CD8-positive, alpha-beta memory T cell (primary cell): ENCODE data around the gene DOCK9. TPM values are rescaled to one million over a fixed set of nuclear protein-coding genes. Genes with fewer than 3 reads are reported as not detected.
A peak's percentile ranks its signal among the peaks of the same experiment; 100 is the strongest.

Experiments used
- CTCF ChIA-PET: fragments of 350-600 bp; sonication (Branson Sonifier 250); formaldehyde crosslinking; loops from one replicate; lab custom pipeline; 2021; ENCODE audit warnings: antibody characterized with exemption; lab: Charles Lee
- POLR2A ChIA-PET: fragments of 350-600 bp; sonication (Branson Sonifier 250); formaldehyde crosslinking; loops from one replicate; lab custom pipeline; 2021; ENCODE audit warnings: antibody characterized with exemption; lab: Charles Lee
- DNase-seq, 5 donors: peaks; one replicate each; pipeline versions ENCODE4 v3.0.0 to v3.0.0-alpha.2; 2020 to 2022; ENCODE audit warnings: mixed read lengths in 1 of 5
- H3K27ac ChIP-seq: one replicate; pipeline ENCODE4 v1.7.0; 2013; ENCODE audit warnings: low read depth, mild to moderate bottlenecking, low read length, moderate library complexity
- H3K27me3 ChIP-seq: 2 replicates; pipeline ENCODE4 v1.7.0; 2013; ENCODE audit warnings: low read length, mild to moderate bottlenecking; ENCODE audit not compliant: insufficient read depth, poor library complexity, severe bottlenecking
- H3K36me3 ChIP-seq: 2 replicates; pipeline ENCODE4 v1.7.0; 2013; ENCODE audit warnings: mild to moderate bottlenecking, low read length, moderate library complexity; ENCODE audit not compliant: insufficient read depth
- H3K4me1 ChIP-seq: 2 replicates; pipeline ENCODE4 v1.7.0; 2013; ENCODE audit warnings: mild to moderate bottlenecking, low read length, moderate library complexity; ENCODE audit not compliant: insufficient read depth
- H3K4me3 ChIP-seq: 2 replicates; pipeline ENCODE4 v1.7.0; 2013; ENCODE audit warnings: mild to moderate bottlenecking, low read length
- H3K9me3 ChIP-seq: 2 replicates; pipeline ENCODE4 v1.7.0; 2013; ENCODE audit warnings: mild to moderate bottlenecking, low read length
- H3K27ac Mint-ChIP-seq, 8 donors: one replicate each; pipeline ENCODE4 v1.8.0; 2020 to 2021; ENCODE audit warnings: mixed read lengths in 8 of 8, mild to moderate bottlenecking in 6 of 8, inconsistent platforms in 3 of 8, moderate library complexity in 3 of 8
- H3K27me3 Mint-ChIP-seq, 2 donors: one replicate each; pipeline ENCODE4 v1.8.0; 2020 to 2021; ENCODE audit warnings: mixed read lengths in 2 of 2, mild to moderate bottlenecking in 1 of 2, moderate library complexity in 1 of 2
- H3K36me3 Mint-ChIP-seq, 3 donors: one replicate each; pipeline ENCODE4 v1.8.0; 2020 to 2021; ENCODE audit warnings: mixed read lengths in 3 of 3, inconsistent platforms in 1 of 3, mild to moderate bottlenecking in 1 of 3
- H3K4me1 Mint-ChIP-seq, 3 donors: one replicate each; pipeline ENCODE4 v1.8.0; 2020 to 2021; ENCODE audit warnings: mixed read lengths in 3 of 3, inconsistent platforms in 1 of 3, mild to moderate bottlenecking in 1 of 3
- H3K4me3 Mint-ChIP-seq, 7 donors: one replicate each; pipeline ENCODE4 v1.8.0; 2020 to 2021; ENCODE audit warnings: mixed read lengths in 7 of 7, mild to moderate bottlenecking in 6 of 7, moderate library complexity in 4 of 7, inconsistent platforms in 2 of 7
- H3K9me3 Mint-ChIP-seq, 5 donors: one replicate each; pipeline ENCODE4 v1.8.0; 2020 to 2022; ENCODE audit warnings: mixed read lengths in 5 of 5, mild to moderate bottlenecking in 3 of 5, moderate library complexity in 2 of 5, inconsistent platforms in 1 of 5
- polyA plus RNA-seq: library from polyadenylated mRNA; unstranded; fragments of 300-500 nt; fragmentation: Illumina TruSeq; gene quantifications from one replicate; pipeline ENCODE4 v1.2.3, GENCODE V29; 2021
- total RNA-seq, 2 experiments: library from RNA; stranded (reverse); gene quantifications; one replicate each; pipeline ENCODE4 v1.2.3, GENCODE V29; 2021

Gene DOCK9
- total and polyA plus RNA-seq, 3 experiments from 2014 or later, result 23.9 to 38.9 (median 35.4) TPM

- Histone ChIP-seq H3K4me1 (peaks cover 18% of the 10 kb centered on the region), H3K27ac (no peak overlapping the region), H3K4me3 (no peak overlapping the region), H3K36me3 (peaks cover 8% of the 10 kb centered on the region), H3K27me3 (no peaks in the 10 kb centered on the region), H3K9me3 (no peaks in the 10 kb centered on the region)
- Mint-ChIP-seq H3K4me3 (no peak overlapping the region), H3K36me3 (peaks cover 10 to 51% (median 19%) of the 10 kb centered on the region in 3 donors), H3K9me3 (no peaks in the 10 kb centered on the region), H3K4me1 (peaks cover 13 to 40% (median 36%) of the 10 kb centered on the region in 3 donors), H3K27me3 (no peaks in the 10 kb centered on the region), H3K27ac (peak overlapping the region in 4 of 8 donors; percentile 1 to 76 (median 64))
- CTCF ChIA-PET, result no interaction called here
- POLR2A ChIA-PET, result no interaction called here
- no peak for DNase-seq
Observed at GRCh38 chr13:98909016-98909415, 68.8 kb downstream of the DOCK9 start.

- Mint-ChIP-seq H3K27me3 (no peaks in the 10 kb centered on the region), H3K4me1 (peaks cover 13 to 26% (median 25%) of the 10 kb centered on the region in 3 donors), H3K36me3 (peaks cover 14 to 51% (median 21%) of the 10 kb centered on the region in 3 donors), H3K9me3 (no peaks in the 10 kb centered on the region), H3K27ac (no peak overlapping the region), H3K4me3 (no peak overlapping the region)
- Histone ChIP-seq H3K4me1 (peaks cover 18% of the 10 kb centered on the region), H3K27me3 (no peaks in the 10 kb centered on the region), H3K27ac (no peak overlapping the region), H3K4me3 (no peak overlapping the region), H3K36me3 (peaks cover 9% of the 10 kb centered on the region), H3K9me3 (no peaks in the 10 kb centered on the region)
- ChIA-PET CTCF (interaction anchor here (1.4 kb wide), 1 partner anchor 11 kb away, joined by 4 read pairs; no protein-coding TSS in a partner anchor), POLR2A (no interaction called here)
- DNase-seq, result no peak
Observed at GRCh38 chr13:98906746-98907502, 70.9 kb downstream of the DOCK9 start.

- no peak for DNase-seq
- Mint-ChIP-seq H3K36me3 (peaks cover 14 to 67% (median 30%) of the 10 kb centered on the region in 3 donors), H3K27ac (peak overlapping the region in 6 of 8 donors; percentile 1 to 55 (median 30)), H3K4me1 (peaks cover 2 to 14% (median 14%) of the 10 kb centered on the region in 3 donors), H3K4me3 (no peak overlapping the region), H3K27me3 (no peaks in the 10 kb centered on the region), H3K9me3 (no peaks in the 10 kb centered on the region)
- H3K9me3 ChIP-seq, result no peaks in the 10 kb centered on the region
- POLR2A ChIA-PET, result no interaction called here
- no peaks in the 10 kb centered on the region for H3K27me3 ChIP-seq
- CTCF ChIA-PET, result no interaction called here
- peaks cover 27% of the 10 kb centered on the region for H3K36me3 ChIP-seq
- no peak overlapping the region for H3K4me3 ChIP-seq
- H3K4me1 ChIP-seq, result peaks cover 7% of the 10 kb centered on the region
- no peak overlapping the region for H3K27ac ChIP-seq
Observed at GRCh38 chr13:98905199-98905598, 72.7 kb downstream of the DOCK9 start.

GRCh38 chr13:98900442-98900841 lies 77.4 kb downstream of the DOCK9 start:
- ChIA-PET CTCF (interaction anchor here (1.0 kb wide), 1 partner anchor 100 kb away, joined by 3 read pairs; no protein-coding TSS in a partner anchor), POLR2A (no interaction called here)
- H3K27ac Mint-ChIP-seq, result no peak overlapping the region
- Histone ChIP-seq H3K9me3 (no peaks in the 10 kb centered on the region), H3K27me3 (no peaks in the 10 kb centered on the region), H3K36me3 (peaks cover 37% of the 10 kb centered on the region), H3K27ac (no peak overlapping the region), H3K4me1 (no peaks in the 10 kb centered on the region), H3K4me3 (no peak overlapping the region)
- DNase-seq, result no peak
- H3K9me3 Mint-ChIP-seq, result no peaks in the 10 kb centered on the region
- peaks cover 6 to 20% (median 9%) of the 10 kb centered on the region in 3 donors for H3K4me1 Mint-ChIP-seq
- no peak overlapping the region for H3K4me3 Mint-ChIP-seq
- no peaks in the 10 kb centered on the region for H3K27me3 Mint-ChIP-seq
- H3K36me3 Mint-ChIP-seq, result peaks cover 20 to 85% (median 44%) of the 10 kb centered on the region in 3 donors

GRCh38 chr13:98897706-98898105 lies 80.2 kb downstream of the DOCK9 start:
- H3K4me1 ChIP-seq, result no peaks in the 10 kb centered on the region
- CTCF ChIA-PET, result interaction anchor here (0.9 kb wide), 1 partner anchor 131 kb away, joined by 3 read pairs; no protein-coding TSS in a partner anchor

GRCh38 chr13:98896868-98897144 lies 81.1 kb downstream of the DOCK9 start:
- Mint-ChIP-seq H3K4me3 (no peak overlapping the region), H3K9me3 (no peaks in the 10 kb centered on the region), H3K36me3 (peaks cover 6 to 82% (median 40%) of the 10 kb centered on the region in 3 donors), H3K4me1 (peaks cover 6 to 12% (median 9%) of the 10 kb centered on the region in 3 donors), H3K27ac (peak overlapping the region in 6 of 8 donors; percentile 8 to 88 (median 64)), H3K27me3 (no peaks in the 10 kb centered on the region)
- Histone ChIP-seq H3K9me3 (no peaks in the 10 kb centered on the region), H3K36me3 (peaks cover 38% of the 10 kb centered on the region), H3K27me3 (no peaks in the 10 kb centered on the region), H3K27ac (no peak overlapping the region), H3K4me3 (no peak overlapping the region), H3K4me1 (no peaks in the 10 kb centered on the region)
- ChIA-PET POLR2A (no interaction called here), CTCF (interaction anchor here (1.0 kb wide), 1 partner anchor 54 kb away, joined by 3 read pairs; no protein-coding TSS in a partner anchor)
- no peak for DNase-seq

More at GRCh38 chr13:98897706-98898105, 80.2 kb downstream of the DOCK9 start:
- DNase-seq, result no peak
- POLR2A ChIA-PET, result no interaction called here
- Histone ChIP-seq H3K36me3 (peaks cover 45% of the 10 kb centered on the region), H3K27me3 (no peaks in the 10 kb centered on the region), H3K27ac (no peak overlapping the region), H3K4me3 (no peak overlapping the region), H3K9me3 (no peaks in the 10 kb centered on the region)
- H3K27ac Mint-ChIP-seq, result peak overlapping the region in 2 of 8 donors; percentile 11 to 73
- H3K27me3 Mint-ChIP-seq, result no peaks in the 10 kb centered on the region
- no peaks in the 10 kb centered on the region for H3K9me3 Mint-ChIP-seq
- H3K4me3 Mint-ChIP-seq, result no peak overlapping the region
- H3K4me1 Mint-ChIP-seq, result peaks cover 6 to 12% (median 9%) of the 10 kb centered on the region in 3 donors
- peaks cover 10 to 81% (median 39%) of the 10 kb centered on the region in 3 donors for H3K36me3 Mint-ChIP-seq

GRCh38 chr13:98896083-98896867 lies 81.6 kb downstream of the DOCK9 start:
- no peak for DNase-seq
- Mint-ChIP-seq H3K4me1 (peaks cover 6 to 12% (median 9%) of the 10 kb centered on the region in 3 donors), H3K27me3 (no peaks in the 10 kb centered on the region), H3K4me3 (no peak overlapping the region), H3K9me3 (no peaks in the 10 kb centered on the region), H3K36me3 (peaks cover 6 to 81% (median 37%) of the 10 kb centered on the region in 3 donors), H3K27ac (peak overlapping the region in 4 of 8 donors; percentile 8 to 88 (median 42))
- ChIA-PET POLR2A (interaction anchor here (0.6 kb wide), 1 partner anchor 20 kb away, joined by 3 read pairs; no protein-coding TSS in a partner anchor), CTCF (interaction anchor here (1.0 kb wide), 1 partner anchor 54 kb away, joined by 3 read pairs; no protein-coding TSS in a partner anchor)
- no peak overlapping the region for H3K4me3 ChIP-seq
- no peaks in the 10 kb centered on the region for H3K4me1 ChIP-seq
- no peaks in the 10 kb centered on the region for H3K9me3 ChIP-seq
- peaks cover 32% of the 10 kb centered on the region for H3K36me3 ChIP-seq
- H3K27me3 ChIP-seq, result no peaks in the 10 kb centered on the region
- no peak overlapping the region for H3K27ac ChIP-seq
